ENCODE measurements around the gene SYNE2. TPM values are rescaled to one million over a fixed set of nuclear protein-coding genes. Genes with fewer than 3 reads are reported as not detected.

Gene SYNE2
- total RNA-seq, 1 experiment from 2014 or later, result 67.4 TPM

DNA sequence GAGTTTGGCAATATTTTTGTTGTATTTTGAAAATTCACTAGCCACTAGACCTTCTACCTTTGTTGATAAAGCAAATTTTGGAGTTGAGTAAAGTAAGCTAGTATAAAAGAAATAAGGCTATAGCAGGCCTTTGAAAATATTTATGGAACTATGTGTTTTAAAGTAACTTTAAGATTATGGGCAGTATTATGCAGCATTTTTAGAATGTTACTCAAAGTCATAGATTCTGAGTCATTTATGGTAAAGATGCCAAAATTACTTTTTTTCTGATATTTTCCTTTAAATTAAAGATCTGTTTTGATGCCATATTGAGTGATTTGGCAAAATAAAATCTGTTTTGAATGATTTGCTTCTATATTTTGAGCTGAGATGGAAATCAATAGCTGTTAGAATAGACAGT is 57.2 kb downstream of the SYNE2 start:
- no peaks in the 10 kb centered on the region for H3K27me3 Mint-ChIP-seq (ENCODE audit: insufficient read depth, unreplicated experiment)
- DNase-seq (ENCODE audit: unreplicated experiment), result no peak
- CTCF ChIA-PET, result interaction anchor here (0.7 to 0.9 kb wide), 2 partner anchors 8 to 9 kb away, joined by 3 read pairs; no protein-coding TSS in a partner anchor
- no peak overlapping the region for H3K27ac Mint-ChIP-seq (ENCODE audit: low read depth, unreplicated experiment)
- H3K36me3 Mint-ChIP-seq (ENCODE audit: insufficient read depth, unreplicated experiment), result peaks cover 5% of the 10 kb centered on the region
- peaks cover 17% of the 10 kb centered on the region for H3K4me1 Mint-ChIP-seq (ENCODE audit: insufficient read depth, unreplicated experiment)
- H3K4me3 Mint-ChIP-seq (ENCODE audit: unreplicated experiment), result no peak overlapping the region
- no TSS peak for BruUV-seq (replicated peaks)
- POLR2A ChIA-PET, result interaction anchor here (0.6 to 3.3 kb wide), 5 partner anchors 10 to 93 kb away, joined by 3 to 17 read pairs (median 4); no protein-coding TSS in a partner anchor
- peaks cover 5% of the 10 kb centered on the region for H3K9me3 Mint-ChIP-seq (ENCODE audit: unreplicated experiment)
- TF ChIP-seq, protein P1, sequence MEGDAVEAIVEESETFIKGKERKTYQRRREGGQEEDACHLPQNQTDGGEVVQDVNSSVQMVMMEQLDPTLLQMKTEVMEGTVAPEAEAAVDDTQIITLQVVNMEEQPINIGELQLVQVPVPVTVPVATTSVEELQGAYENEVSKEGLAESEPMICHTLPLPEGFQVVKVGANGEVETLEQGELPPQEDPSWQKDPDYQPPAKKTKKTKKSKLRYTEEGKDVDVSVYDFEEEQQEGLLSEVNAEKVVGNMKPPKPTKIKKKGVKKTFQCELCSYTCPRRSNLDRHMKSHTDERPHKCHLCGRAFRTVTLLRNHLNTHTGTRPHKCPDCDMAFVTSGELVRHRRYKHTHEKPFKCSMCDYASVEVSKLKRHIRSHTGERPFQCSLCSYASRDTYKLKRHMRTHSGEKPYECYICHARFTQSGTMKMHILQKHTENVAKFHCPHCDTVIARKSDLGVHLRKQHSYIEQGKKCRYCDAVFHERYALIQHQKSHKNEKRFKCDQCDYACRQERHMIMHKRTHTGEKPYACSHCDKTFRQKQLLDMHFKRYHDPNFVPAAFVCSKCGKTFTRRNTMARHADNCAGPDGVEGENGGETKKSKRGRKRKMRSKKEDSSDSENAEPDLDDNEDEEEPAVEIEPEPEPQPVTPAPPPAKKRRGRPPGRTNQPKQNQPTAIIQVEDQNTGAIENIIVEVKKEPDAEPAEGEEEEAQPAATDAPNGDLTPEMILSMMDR (IDR thresholded peaks at IDR 0.05; ENCODE audit: unreplicated experiment), result no peak
- intact Hi-C loops (cut with micrococcal nuclease), result no loop called here

DNA sequence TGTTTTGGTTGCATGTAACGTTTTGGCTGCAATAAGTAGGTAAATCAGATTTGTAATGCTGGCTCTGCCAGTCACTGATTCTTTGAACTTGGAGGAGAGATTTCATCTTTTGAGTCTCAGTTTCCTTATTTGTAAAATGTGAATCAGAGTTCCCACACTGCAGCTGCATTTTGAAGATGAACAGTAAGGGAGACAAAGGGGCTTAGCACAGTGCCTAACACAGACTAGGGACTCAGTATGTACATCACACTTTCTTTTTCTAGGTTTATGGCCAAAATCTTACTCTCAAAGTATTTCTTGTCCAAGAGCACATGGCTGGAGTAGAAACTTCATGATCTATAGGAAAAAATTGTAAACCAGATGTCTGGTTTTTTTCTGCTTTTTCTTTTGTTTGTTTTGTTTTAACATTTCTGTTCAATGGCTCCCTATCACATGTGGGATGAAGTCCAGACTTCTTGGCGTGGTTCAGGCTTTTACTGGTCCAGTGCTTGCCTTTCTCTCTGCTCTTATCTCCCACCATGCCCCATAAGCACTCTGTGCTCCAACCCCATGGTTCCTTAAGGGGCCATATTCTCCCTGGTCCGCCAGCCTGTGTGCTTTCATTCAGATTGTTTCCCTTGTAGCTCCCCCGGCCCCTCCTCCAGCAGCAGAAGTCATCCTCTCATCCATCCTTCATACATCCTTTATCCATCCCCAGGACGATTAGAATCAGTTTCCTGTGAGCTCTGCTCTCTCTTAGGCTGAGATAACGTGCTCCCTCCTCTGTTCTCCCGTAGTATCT is 58.0 kb downstream of the SYNE2 start:
- intact Hi-C loops (cut with micrococcal nuclease), result no loop called here
- Mint-ChIP-seq H3K27ac (ENCODE audit: low read depth, unreplicated experiment) (no peak overlapping the region), H3K36me3 (ENCODE audit: insufficient read depth, unreplicated experiment) (peaks cover 5% of the 10 kb centered on the region), H3K4me1 (ENCODE audit: insufficient read depth, unreplicated experiment) (peaks cover 17% of the 10 kb centered on the region), H3K9me3 (ENCODE audit: unreplicated experiment) (no peaks in the 10 kb centered on the region), H3K4me3 (ENCODE audit: unreplicated experiment) (no peak overlapping the region), H3K27me3 (ENCODE audit: insufficient read depth, unreplicated experiment) (no peaks in the 10 kb centered on the region)
- no peak for DNase-seq (ENCODE audit: unreplicated experiment)
- POLR2A ChIA-PET, result interaction anchor here (0.6 to 3.3 kb wide), 5 partner anchors 9 to 94 kb away, joined by 3 to 17 read pairs (median 6); no protein-coding TSS in a partner anchor
- no TSS peak for BruUV-seq (replicated peaks)
- TF ChIP-seq, protein P1 (IDR thresholded peaks at IDR 0.05; ENCODE audit: unreplicated experiment), result no peak
- CTCF ChIA-PET, result interaction anchor here (0.6 to 0.9 kb wide), 3 partner anchors 8 to 12 kb away, joined by 3 read pairs; no protein-coding TSS in a partner anchor

DNA sequence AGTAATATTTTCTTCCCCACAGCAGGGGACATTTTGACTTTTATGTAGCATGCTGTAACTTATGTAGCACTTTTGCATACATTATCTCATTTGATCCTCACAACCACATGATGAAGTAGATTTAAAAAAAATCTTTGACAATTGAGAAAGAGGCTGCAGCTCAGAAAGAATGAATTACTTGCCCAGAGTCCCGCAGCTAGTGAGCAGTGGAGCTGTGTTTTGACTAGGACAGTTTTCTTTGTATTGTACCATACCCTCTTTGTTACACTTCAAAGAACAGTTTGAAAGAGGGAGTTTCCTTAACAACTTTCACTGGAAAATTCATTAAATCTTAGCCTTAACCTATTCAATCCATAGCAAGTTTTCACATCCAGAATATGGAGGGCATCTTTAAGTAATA is 58.6 kb downstream of the SYNE2 start:
- peaks cover 5% of the 10 kb centered on the region for H3K36me3 Mint-ChIP-seq (ENCODE audit: insufficient read depth, unreplicated experiment)
- BruUV-seq (replicated peaks), result no TSS peak
- H3K27ac Mint-ChIP-seq (ENCODE audit: low read depth, unreplicated experiment), result no peak overlapping the region
- POLR2A ChIA-PET, result interaction anchor here (0.9 to 3.3 kb wide), 4 partner anchors 9 to 15 kb away, joined by 3 to 17 read pairs (median 6); no protein-coding TSS in a partner anchor
- DNase-seq (ENCODE audit: unreplicated experiment), result no peak
- TF ChIP-seq, protein P1 (IDR thresholded peaks at IDR 0.05; ENCODE audit: unreplicated experiment), result no peak
- no peak overlapping the region for H3K4me3 Mint-ChIP-seq (ENCODE audit: unreplicated experiment)
- no peaks in the 10 kb centered on the region for H3K27me3 Mint-ChIP-seq (ENCODE audit: insufficient read depth, unreplicated experiment)
- intact Hi-C loops (cut with micrococcal nuclease), result no loop called here
- no peaks in the 10 kb centered on the region for H3K9me3 Mint-ChIP-seq (ENCODE audit: unreplicated experiment)
- H3K4me1 Mint-ChIP-seq (ENCODE audit: insufficient read depth, unreplicated experiment), result peaks cover 17% of the 10 kb centered on the region
- CTCF ChIA-PET, result interaction anchor here (0.6 kb wide), 1 partner anchor 13 kb away, joined by 3 read pairs; no protein-coding TSS in a partner anchor

DNA sequence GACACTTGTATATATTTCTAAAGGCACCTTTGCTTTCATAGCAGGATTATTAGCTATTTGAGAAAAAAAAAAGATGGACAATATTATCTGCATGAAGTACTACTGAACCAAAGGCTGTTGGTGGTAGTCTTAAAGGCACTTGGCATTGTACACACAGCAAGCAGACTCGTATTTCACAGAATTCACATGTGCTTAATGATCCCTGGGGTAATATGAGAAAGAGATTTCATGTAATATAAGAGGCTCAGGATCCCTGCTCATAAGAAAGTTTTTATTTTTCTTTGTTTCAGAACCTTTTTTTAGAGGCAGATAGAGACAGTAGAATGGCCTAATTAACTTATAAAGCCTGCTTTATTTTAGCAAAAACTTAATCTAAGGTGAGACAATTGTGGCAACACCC is 59.5 kb downstream of the SYNE2 start:
- H3K4me1 Mint-ChIP-seq (ENCODE audit: insufficient read depth, unreplicated experiment), result peaks cover 17% of the 10 kb centered on the region
- CTCF ChIA-PET, result no interaction called here
- DNase-seq (ENCODE audit: unreplicated experiment), result no peak
- POLR2A ChIA-PET, result interaction anchor here (0.9 to 3.3 kb wide), 4 partner anchors 10 to 16 kb away, joined by 3 to 17 read pairs (median 6); no protein-coding TSS in a partner anchor
- no peak overlapping the region for H3K27ac Mint-ChIP-seq (ENCODE audit: low read depth, unreplicated experiment)
- BruUV-seq (replicated peaks), result no TSS peak
- H3K4me3 Mint-ChIP-seq (ENCODE audit: unreplicated experiment), result no peak overlapping the region
- intact Hi-C loops (cut with micrococcal nuclease), result no loop called here
- TF ChIP-seq, protein P1 (IDR thresholded peaks at IDR 0.05; ENCODE audit: unreplicated experiment), result no peak
- H3K9me3 Mint-ChIP-seq (ENCODE audit: unreplicated experiment), result no peaks in the 10 kb centered on the region
- peaks cover 5% of the 10 kb centered on the region for H3K36me3 Mint-ChIP-seq (ENCODE audit: insufficient read depth, unreplicated experiment)
- no peaks in the 10 kb centered on the region for H3K27me3 Mint-ChIP-seq (ENCODE audit: insufficient read depth, unreplicated experiment)

Data from MCF 10A (cell line).